GM23338 (cell line): Measurements from ENCODE around the gene UMOD. TPM values are rescaled to one million over a fixed set of nuclear protein-coding genes. Genes with fewer than 3 reads are reported as not detected.
A peak's percentile ranks its signal among the peaks of the same experiment; 100 is the strongest.

Experiments used
- ATAC-seq: fragments of 200-7000 bp; cut with Tn5 transposase; 3 replicates; pipeline ENCODE4 v1.9.1; 2020
- DNase-seq: peaks from one replicate; pipeline ENCODE4 v3.0.0-alpha.2; 2015; ENCODE audit warnings: low spot score
- H2AFZ ChIP-seq: fragments of 200-600 bp; sonication (generic); 2 replicates; pipeline ENCODE4 v1.8.0; 2016; ENCODE audit warnings: antibody characterized with exemption, mild to moderate bottlenecking, moderate library complexity
- H3F3A ChIP-seq: fragments of 200-600 bp; sonication (generic); replicated peaks from 2 replicates; pipeline ENCODE4 v1.8.0; 2017; ENCODE audit warnings: antibody characterized with exemption, mixed run types, low read depth
- H3K27ac ChIP-seq: fragments of 200-600 bp; sonication (generic); 2 replicates; pipeline ENCODE4 v1.6.1; 2016; ENCODE audit warnings: low read depth
- H3K27me3 ChIP-seq: fragments of 200-600 bp; sonication (generic); 2 replicates; pipeline ENCODE4 v1.8.0; 2016; ENCODE audit warnings: mild to moderate bottlenecking, mixed run types, moderate library complexity; ENCODE audit not compliant: insufficient read depth
- H3K36me3 ChIP-seq: fragments of 200-600 bp; sonication (generic); 2 replicates; pipeline ENCODE4 v1.8.0; 2016; ENCODE audit warnings: mild to moderate bottlenecking; ENCODE audit not compliant: insufficient read depth
- H3K4me1 ChIP-seq: fragments of 200-600 bp; sonication (generic); 2 replicates; pipeline ENCODE4 v1.8.0; 2016; ENCODE audit warnings: mild to moderate bottlenecking, moderate library complexity; ENCODE audit not compliant: insufficient read depth
- H3K4me2 ChIP-seq: fragments of 200-600 bp; sonication (generic); 2 replicates; pipeline ENCODE4 v1.7.1; 2017; ENCODE audit warnings: mixed run types
- H3K4me3 ChIP-seq: fragments of 200-600 bp; sonication (generic); 2 replicates; pipeline ENCODE4 v1.6.1; 2016; ENCODE audit warnings: mixed run types
- H3K79me2 ChIP-seq: fragments of 200-600 bp; sonication (generic); replicated peaks from 2 replicates; pipeline ENCODE4 v1.8.0; 2017; ENCODE audit warnings: mild to moderate bottlenecking; ENCODE audit not compliant: insufficient read depth
- H3K9me2 ChIP-seq: fragments of 200-600 bp; sonication (generic); 2 replicates; pipeline ENCODE4 v1.8.0; 2017; ENCODE audit not compliant: insufficient read depth
- H4K20me1 ChIP-seq: fragments of 200-600 bp; sonication (generic); replicated peaks from 2 replicates; pipeline ENCODE4 v1.8.0; 2017; ENCODE audit warnings: mild to moderate bottlenecking; ENCODE audit not compliant: insufficient read depth
- H3K27ac Mint-ChIP-seq: 2 replicates; pipeline ENCODE4 v1.8.0; 2020; ENCODE audit warnings: inconsistent platforms, mild to moderate bottlenecking, moderate library complexity, mixed read lengths
- H3K27me3 Mint-ChIP-seq: 3 replicates; pipeline ENCODE4 v1.8.0; 2022; ENCODE audit warnings: low read depth, mild to moderate bottlenecking, moderate library complexity, mixed read lengths, inconsistent platforms; ENCODE audit not compliant: insufficient read depth, poor library complexity
- H3K36me3 Mint-ChIP-seq: 3 replicates; pipeline ENCODE4 v1.8.0; 2021; ENCODE audit warnings: low read depth, mild to moderate bottlenecking, inconsistent platforms, moderate library complexity, mixed read lengths
- H3K4me1 Mint-ChIP-seq: 3 replicates; pipeline ENCODE4 v1.8.0; 2020; ENCODE audit warnings: mild to moderate bottlenecking, inconsistent platforms, mixed read lengths
- H3K4me3 Mint-ChIP-seq: 3 replicates; pipeline ENCODE4 v1.8.0; 2021; ENCODE audit warnings: moderate library complexity, mild to moderate bottlenecking, inconsistent platforms, mixed read lengths
- H3K9me3 Mint-ChIP-seq: 3 replicates; pipeline ENCODE4 v1.8.0; 2020; ENCODE audit warnings: moderate library complexity, mild to moderate bottlenecking, inconsistent platforms, mixed read lengths
- CREB1 ChIP-seq: fragments of 250-450 bp; sonication (Bioruptor Pico); IDR thresholded peaks from 2 replicates; pipeline ENCODE4 v1.5.0; 2020; ENCODE audit warnings: low read depth, mild to moderate bottlenecking, moderate library complexity
- EZH2 ChIP-seq: fragments of 200-600 bp; sonication (generic); IDR thresholded peaks from one replicate; pipeline ENCODE4 v1.8.0; 2017; ENCODE audit warnings: antibody characterized with exemption, mild to moderate bottlenecking, low read depth; ENCODE audit not compliant: unreplicated experiment
- EZH2phosphoT487 ChIP-seq: fragments of 200-600 bp; sonication (generic); IDR thresholded peaks from one replicate; pipeline ENCODE4 v1.8.1; 2018; ENCODE audit warnings: antibody characterized with exemption; ENCODE audit not compliant: unreplicated experiment
- JUNB ChIP-seq: IDR thresholded peaks from one replicate; pipeline ENCODE4 v1.6.1; 2016; ENCODE audit warnings: antibody characterized with exemption; ENCODE audit not compliant: unreplicated experiment
- NANOG ChIP-seq: IDR thresholded peaks from 2 replicates; pipeline ENCODE4 v1.6.1; 2016; ENCODE audit warnings: antibody characterized with exemption, borderline replicate concordance
- POLR2AphosphoS5 ChIP-seq: IDR thresholded peaks from 2 replicates; pipeline ENCODE4 v1.6.1; 2016; ENCODE audit warnings: antibody characterized with exemption, low read depth
- ZNF114 ChIP-seq: fragments of 250-450 bp; sonication (Bioruptor Pico); IDR thresholded peaks from 2 replicates; pipeline ENCODE4 v1.5.0; 2020; ENCODE audit warnings: mild to moderate bottlenecking, moderate library complexity
- ZNF331 ChIP-seq: fragments of 250-450 bp; sonication (Bioruptor Pico); IDR thresholded peaks from 2 replicates; pipeline ENCODE4 v1.5.0; 2020; ENCODE audit warnings: low read depth, mild to moderate bottlenecking, moderate library complexity
- polyA plus RNA-seq: library from polyadenylated mRNA; unstranded; fragments of >200 nt; fragmentation: Nextera tagmentation; extraction: Ambion mirVana; gene quantifications from 2 replicates; pipeline ENCODE4 v1.2.1, GENCODE V29; 2016
- total RNA-seq: library from RNA; depleted of rRNA; stranded (reverse); fragments of >200 nt; shearing (Covaris generic); gene quantifications from 2 replicates; pipeline ENCODE4 v1.2.3, GENCODE V29; 2014
- TF ChIP-seq, protein P1 (sequence below): fragments of 250-450 bp; sonication (Bioruptor Pico); IDR thresholded peaks from 2 replicates; pipeline ENCODE4 v1.5.0; 2020; ENCODE audit warnings: mild to moderate bottlenecking, moderate library complexity
- TF ChIP-seq, protein P2 (sequence below), 2 experiments: fragments of 200-600 bp in 1 of 2; sonication (generic) in 1 of 2; conservative IDR thresholded peaks; 2 replicates each; pipeline versions ENCODE4 v1.5.1 to v1.6.1; 2016 to 2017; ENCODE audit warnings: antibody characterized with exemption in 2 of 2, low read depth in 2 of 2, mild to moderate bottlenecking in 2 of 2, moderate library complexity in 1 of 2
- TF ChIP-seq, protein P3 (sequence below): IDR thresholded peaks from 2 replicates; pipeline ENCODE4 v1.6.1; 2016; ENCODE audit warnings: antibody characterized with exemption

Gene UMOD
- total and polyA plus RNA-seq, 2 experiments from 2014 or later: not detected

DNA sequence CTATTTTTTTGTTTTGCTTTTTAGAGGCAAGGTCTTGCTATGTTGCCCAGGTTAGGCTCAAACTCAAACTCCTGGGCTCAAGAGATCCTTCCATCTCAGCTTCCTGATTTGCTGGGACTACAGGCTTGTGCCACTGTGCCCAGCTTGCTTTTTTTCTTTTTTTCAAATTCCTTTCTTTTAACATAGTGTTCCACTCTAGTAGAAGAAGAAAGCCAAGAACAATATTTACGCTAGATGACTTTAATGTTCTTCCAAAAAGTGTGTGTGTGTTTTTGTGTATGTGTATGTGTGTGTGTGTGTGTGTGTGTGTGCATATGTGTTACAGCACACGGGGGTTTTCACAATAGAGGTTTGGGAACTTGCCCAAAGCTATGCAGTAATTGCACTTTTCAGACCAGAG, 10.7 kb upstream of the UMOD start:
- Histone ChIP-seq H4K20me1 (no peaks in the 10 kb centered on the region), H3F3A (no peaks in the 10 kb centered on the region), H2AFZ (no peak overlapping the region), H3K27me3 (no peaks in the 10 kb centered on the region), H3K9me2 (no peaks in the 10 kb centered on the region), H3K4me2 (no peak overlapping the region), H3K4me1 (no peaks in the 10 kb centered on the region), H3K27ac (no peak overlapping the region), H3K4me3 (no peak overlapping the region), H3K36me3 (no peaks in the 10 kb centered on the region), H3K79me2 (no peaks in the 10 kb centered on the region)
- TF ChIP-seq ZNF331 (CRISPR knock-in tag): no peak
- no peak for TF ChIP-seq JUNB
- no peak for TF ChIP-seq EZH2phosphoT487
- TF ChIP-seq CREB1 (CRISPR knock-in tag): no peak
- TF ChIP-seq EZH2: no peak
- TF ChIP-seq NANOG: no peak
- TF ChIP-seq POLR2AphosphoS5: no peak
- H3K4me1 Mint-ChIP-seq: no peaks in the 10 kb centered on the region
- H3K9me3 Mint-ChIP-seq: peaks cover 4% of the 10 kb centered on the region; the same call in 2 of the 3 replicates
- H3K36me3 Mint-ChIP-seq: no peaks in the 10 kb centered on the region; the same call in 2 of the 3 replicates
- no peaks in the 10 kb centered on the region for H3K27me3 Mint-ChIP-seq
- H3K27ac Mint-ChIP-seq: no peak overlapping the region
- no peak overlapping the region for H3K4me3 Mint-ChIP-seq
- DNase-seq: no peak
- no peak for ATAC-seq

DNA sequence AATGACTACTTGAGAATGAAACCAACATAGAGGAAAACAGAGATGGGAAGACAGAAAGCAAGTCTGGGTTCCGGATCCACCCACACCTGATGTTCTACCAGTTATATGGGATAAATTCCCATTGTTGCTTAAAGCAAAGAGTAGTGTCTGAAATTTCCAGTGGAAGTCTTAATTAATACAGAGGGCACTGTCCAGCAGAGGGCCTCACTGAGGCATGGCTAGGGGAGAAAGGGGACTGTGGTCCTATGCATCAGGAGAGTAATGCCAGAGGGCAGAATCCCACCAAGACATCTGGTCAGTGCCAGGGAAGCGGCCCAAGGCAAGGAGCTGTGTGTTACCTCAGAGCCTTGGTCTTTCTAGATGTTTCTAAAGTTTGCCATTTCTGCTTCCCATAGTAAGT, 7.5 kb upstream of the UMOD start:
- no peaks in the 10 kb centered on the region for H3K36me3 ChIP-seq
- Mint-ChIP-seq H3K4me3 (no peak overlapping the region), H3K27ac (no peak overlapping the region), H3K4me1 (no peaks in the 10 kb centered on the region), H3K9me3 (peaks cover 29% of the 10 kb centered on the region), H3K27me3 (no peaks in the 10 kb centered on the region), H3K36me3 (peaks cover 9% of the 10 kb centered on the region)
- no peak overlapping the region for H3K27ac ChIP-seq
- ATAC-seq (peak; percentile 76), DNase-seq (peak; percentile 67)
- TF ChIP-seq POLR2AphosphoS5: no peak
- no peak for TF ChIP-seq ZNF114 (CRISPR knock-in tag)
- TF ChIP-seq, protein P1, sequence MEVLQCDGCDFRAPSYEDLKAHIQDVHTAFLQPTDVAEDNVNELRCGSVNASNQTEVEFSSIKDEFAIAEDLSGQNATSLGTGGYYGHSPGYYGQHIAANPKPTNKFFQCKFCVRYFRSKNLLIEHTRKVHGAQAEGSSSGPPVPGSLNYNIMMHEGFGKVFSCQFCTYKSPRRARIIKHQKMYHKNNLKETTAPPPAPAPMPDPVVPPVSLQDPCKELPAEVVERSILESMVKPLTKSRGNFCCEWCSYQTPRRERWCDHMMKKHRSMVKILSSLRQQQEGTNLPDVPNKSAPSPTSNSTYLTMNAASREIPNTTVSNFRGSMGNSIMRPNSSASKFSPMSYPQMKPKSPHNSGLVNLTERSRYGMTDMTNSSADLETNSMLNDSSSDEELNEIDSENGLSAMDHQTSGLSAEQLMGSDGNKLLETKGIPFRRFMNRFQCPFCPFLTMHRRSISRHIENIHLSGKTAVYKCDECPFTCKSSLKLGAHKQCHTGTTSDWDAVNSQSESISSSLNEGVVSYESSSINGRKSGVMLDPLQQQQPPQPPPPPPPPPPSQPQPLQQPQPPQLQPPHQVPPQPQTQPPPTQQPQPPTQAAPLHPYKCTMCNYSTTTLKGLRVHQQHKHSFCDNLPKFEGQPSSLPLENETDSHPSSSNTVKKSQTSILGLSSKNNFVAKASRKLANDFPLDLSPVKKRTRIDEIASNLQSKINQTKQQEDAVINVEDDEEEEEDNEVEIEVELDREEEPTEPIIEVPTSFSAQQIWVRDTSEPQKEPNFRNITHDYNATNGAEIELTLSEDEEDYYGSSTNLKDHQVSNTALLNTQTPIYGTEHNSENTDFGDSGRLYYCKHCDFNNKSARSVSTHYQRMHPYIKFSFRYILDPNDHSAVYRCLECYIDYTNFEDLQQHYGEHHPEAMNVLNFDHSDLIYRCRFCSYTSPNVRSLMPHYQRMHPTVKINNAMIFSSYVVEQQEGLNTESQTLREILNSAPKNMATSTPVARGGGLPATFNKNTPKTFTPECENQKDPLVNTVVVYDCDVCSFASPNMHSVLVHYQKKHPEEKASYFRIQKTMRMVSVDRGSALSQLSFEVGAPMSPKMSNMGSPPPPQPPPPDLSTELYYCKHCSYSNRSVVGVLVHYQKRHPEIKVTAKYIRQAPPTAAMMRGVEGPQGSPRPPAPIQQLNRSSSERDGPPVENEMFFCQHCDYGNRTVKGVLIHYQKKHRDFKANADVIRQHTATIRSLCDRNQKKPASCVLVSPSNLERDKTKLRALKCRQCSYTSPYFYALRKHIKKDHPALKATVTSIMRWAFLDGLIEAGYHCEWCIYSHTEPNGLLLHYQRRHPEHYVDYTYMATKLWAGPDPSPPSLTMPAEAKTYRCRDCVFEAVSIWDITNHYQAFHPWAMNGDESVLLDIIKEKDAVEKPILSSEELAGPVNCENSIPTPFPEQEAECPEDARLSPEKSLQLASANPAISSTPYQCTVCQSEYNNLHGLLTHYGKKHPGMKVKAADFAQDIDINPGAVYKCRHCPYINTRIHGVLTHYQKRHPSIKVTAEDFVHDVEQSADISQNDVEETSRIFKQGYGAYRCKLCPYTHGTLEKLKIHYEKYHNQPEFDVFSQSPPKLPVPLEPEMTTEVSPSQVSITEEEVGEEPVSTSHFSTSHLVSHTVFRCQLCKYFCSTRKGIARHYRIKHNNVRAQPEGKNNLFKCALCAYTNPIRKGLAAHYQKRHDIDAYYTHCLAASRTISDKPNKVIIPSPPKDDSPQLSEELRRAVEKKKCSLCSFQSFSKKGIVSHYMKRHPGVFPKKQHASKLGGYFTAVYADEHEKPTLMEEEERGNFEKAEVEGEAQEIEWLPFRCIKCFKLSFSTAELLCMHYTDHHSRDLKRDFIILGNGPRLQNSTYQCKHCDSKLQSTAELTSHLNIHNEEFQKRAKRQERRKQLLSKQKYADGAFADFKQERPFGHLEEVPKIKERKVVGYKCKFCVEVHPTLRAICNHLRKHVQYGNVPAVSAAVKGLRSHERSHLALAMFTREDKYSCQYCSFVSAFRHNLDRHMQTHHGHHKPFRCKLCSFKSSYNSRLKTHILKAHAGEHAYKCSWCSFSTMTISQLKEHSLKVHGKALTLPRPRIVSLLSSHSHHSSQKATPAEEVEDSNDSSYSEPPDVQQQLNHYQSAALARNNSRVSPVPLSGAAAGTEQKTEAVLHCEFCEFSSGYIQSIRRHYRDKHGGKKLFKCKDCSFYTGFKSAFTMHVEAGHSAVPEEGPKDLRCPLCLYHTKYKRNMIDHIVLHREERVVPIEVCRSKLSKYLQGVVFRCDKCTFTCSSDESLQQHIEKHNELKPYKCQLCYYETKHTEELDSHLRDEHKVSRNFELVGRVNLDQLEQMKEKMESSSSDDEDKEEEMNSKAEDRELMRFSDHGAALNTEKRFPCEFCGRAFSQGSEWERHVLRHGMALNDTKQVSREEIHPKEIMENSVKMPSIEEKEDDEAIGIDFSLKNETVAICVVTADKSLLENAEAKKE (CRISPR knock-in tag): no peak
- TF ChIP-seq, protein P2, sequence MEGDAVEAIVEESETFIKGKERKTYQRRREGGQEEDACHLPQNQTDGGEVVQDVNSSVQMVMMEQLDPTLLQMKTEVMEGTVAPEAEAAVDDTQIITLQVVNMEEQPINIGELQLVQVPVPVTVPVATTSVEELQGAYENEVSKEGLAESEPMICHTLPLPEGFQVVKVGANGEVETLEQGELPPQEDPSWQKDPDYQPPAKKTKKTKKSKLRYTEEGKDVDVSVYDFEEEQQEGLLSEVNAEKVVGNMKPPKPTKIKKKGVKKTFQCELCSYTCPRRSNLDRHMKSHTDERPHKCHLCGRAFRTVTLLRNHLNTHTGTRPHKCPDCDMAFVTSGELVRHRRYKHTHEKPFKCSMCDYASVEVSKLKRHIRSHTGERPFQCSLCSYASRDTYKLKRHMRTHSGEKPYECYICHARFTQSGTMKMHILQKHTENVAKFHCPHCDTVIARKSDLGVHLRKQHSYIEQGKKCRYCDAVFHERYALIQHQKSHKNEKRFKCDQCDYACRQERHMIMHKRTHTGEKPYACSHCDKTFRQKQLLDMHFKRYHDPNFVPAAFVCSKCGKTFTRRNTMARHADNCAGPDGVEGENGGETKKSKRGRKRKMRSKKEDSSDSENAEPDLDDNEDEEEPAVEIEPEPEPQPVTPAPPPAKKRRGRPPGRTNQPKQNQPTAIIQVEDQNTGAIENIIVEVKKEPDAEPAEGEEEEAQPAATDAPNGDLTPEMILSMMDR (conservative IDR thresholded peaks at IDR 0.05; ENCODE audit: low read depth in 2 of 2): peak; percentile 66 to 75
- TF ChIP-seq, protein P3, sequence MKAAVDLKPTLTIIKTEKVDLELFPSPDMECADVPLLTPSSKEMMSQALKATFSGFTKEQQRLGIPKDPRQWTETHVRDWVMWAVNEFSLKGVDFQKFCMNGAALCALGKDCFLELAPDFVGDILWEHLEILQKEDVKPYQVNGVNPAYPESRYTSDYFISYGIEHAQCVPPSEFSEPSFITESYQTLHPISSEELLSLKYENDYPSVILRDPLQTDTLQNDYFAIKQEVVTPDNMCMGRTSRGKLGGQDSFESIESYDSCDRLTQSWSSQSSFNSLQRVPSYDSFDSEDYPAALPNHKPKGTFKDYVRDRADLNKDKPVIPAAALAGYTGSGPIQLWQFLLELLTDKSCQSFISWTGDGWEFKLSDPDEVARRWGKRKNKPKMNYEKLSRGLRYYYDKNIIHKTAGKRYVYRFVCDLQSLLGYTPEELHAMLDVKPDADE: no peak
- no peak for TF ChIP-seq EZH2phosphoT487
- no peak for TF ChIP-seq EZH2
- H3K4me1 ChIP-seq: no peaks in the 10 kb centered on the region
- no peaks in the 10 kb centered on the region for H4K20me1 ChIP-seq
- no peaks in the 10 kb centered on the region for H3F3A ChIP-seq
- no peaks in the 10 kb centered on the region for H3K79me2 ChIP-seq
- H3K4me2 ChIP-seq: no peak overlapping the region
- H3K27me3 ChIP-seq: no peaks in the 10 kb centered on the region
- no peak overlapping the region for H3K4me3 ChIP-seq
- H2AFZ ChIP-seq: no peak overlapping the region
- H3K9me2 ChIP-seq: peaks cover 3% of the 10 kb centered on the region; the same call in 1 of the 2 replicates
